Measurements from ENCODE around the gene ALDH6A1. TPM values are rescaled to one million over a fixed set of nuclear protein-coding genes. Genes with fewer than 3 reads are reported as not detected.
A peak's percentile ranks its signal among the peaks of the same experiment; 100 is the strongest.

Gene ALDH6A1
- polyA plus RNA-seq, 1 donor from 2014 or later = 11.1 TPM

- TF ChIP-seq, protein P1, sequence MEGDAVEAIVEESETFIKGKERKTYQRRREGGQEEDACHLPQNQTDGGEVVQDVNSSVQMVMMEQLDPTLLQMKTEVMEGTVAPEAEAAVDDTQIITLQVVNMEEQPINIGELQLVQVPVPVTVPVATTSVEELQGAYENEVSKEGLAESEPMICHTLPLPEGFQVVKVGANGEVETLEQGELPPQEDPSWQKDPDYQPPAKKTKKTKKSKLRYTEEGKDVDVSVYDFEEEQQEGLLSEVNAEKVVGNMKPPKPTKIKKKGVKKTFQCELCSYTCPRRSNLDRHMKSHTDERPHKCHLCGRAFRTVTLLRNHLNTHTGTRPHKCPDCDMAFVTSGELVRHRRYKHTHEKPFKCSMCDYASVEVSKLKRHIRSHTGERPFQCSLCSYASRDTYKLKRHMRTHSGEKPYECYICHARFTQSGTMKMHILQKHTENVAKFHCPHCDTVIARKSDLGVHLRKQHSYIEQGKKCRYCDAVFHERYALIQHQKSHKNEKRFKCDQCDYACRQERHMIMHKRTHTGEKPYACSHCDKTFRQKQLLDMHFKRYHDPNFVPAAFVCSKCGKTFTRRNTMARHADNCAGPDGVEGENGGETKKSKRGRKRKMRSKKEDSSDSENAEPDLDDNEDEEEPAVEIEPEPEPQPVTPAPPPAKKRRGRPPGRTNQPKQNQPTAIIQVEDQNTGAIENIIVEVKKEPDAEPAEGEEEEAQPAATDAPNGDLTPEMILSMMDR (IDR thresholded peaks at IDR 0.05; ENCODE audit: poor library complexity, severe bottlenecking) = no peak
- TF ChIP-seq MXI1 (conservative IDR thresholded peaks at IDR 0.05; ENCODE audit: poor library complexity, severe bottlenecking) (peak; percentile 93), EZH2 (IDR thresholded peaks at IDR 0.05; ENCODE audit: borderline replicate concordance, insufficient read depth, low read length, poor library complexity, severe bottlenecking) (no peak), EP300 (conservative IDR thresholded peaks at IDR 0.05; ENCODE audit: poor library complexity, severe bottlenecking) (peak; percentile 77), RAD21 (conservative IDR thresholded peaks at IDR 0.05) (no peak), TAF1 (IDR thresholded peaks at IDR 0.05; ENCODE audit: low read depth) (peak; percentile 45), POLR2AphosphoS5 (IDR thresholded peaks at IDR 0.05) (peak; percentile 77), SMC3 (conservative IDR thresholded peaks at IDR 0.05; ENCODE audit: poor library complexity) (peak; percentile 30)
- TF ChIP-seq, protein P2, sequence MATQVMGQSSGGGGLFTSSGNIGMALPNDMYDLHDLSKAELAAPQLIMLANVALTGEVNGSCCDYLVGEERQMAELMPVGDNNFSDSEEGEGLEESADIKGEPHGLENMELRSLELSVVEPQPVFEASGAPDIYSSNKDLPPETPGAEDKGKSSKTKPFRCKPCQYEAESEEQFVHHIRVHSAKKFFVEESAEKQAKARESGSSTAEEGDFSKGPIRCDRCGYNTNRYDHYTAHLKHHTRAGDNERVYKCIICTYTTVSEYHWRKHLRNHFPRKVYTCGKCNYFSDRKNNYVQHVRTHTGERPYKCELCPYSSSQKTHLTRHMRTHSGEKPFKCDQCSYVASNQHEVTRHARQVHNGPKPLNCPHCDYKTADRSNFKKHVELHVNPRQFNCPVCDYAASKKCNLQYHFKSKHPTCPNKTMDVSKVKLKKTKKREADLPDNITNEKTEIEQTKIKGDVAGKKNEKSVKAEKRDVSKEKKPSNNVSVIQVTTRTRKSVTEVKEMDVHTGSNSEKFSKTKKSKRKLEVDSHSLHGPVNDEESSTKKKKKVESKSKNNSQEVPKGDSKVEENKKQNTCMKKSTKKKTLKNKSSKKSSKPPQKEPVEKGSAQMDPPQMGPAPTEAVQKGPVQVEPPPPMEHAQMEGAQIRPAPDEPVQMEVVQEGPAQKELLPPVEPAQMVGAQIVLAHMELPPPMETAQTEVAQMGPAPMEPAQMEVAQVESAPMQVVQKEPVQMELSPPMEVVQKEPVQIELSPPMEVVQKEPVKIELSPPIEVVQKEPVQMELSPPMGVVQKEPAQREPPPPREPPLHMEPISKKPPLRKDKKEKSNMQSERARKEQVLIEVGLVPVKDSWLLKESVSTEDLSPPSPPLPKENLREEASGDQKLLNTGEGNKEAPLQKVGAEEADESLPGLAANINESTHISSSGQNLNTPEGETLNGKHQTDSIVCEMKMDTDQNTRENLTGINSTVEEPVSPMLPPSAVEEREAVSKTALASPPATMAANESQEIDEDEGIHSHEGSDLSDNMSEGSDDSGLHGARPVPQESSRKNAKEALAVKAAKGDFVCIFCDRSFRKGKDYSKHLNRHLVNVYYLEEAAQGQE (IDR thresholded peaks at IDR 0.05; ENCODE audit: borderline replicate concordance) = peak; percentile 60
- Histone ChIP-seq H3K9me2 (ENCODE audit: insufficient read depth, low read length) (no peaks in the 10 kb centered on the region), H3K9me3 (ENCODE audit: low read length) (no peaks in the 10 kb centered on the region), H2AFZ (ENCODE audit: low read depth, low read length) (peak within 1 kb of the TSS; percentile 91), H3K36me3 (ENCODE audit: insufficient read depth, low read length) (no peaks in the 10 kb centered on the region), H3K27ac (ENCODE audit: low read length) (peak within 1 kb of the TSS; percentile 61), H3K4me2 (ENCODE audit: low read length) (peak within 1 kb of the TSS; percentile 76), H4K20me1 (ENCODE audit: insufficient read depth) (no peaks in the 10 kb centered on the region), H3K79me2 (replicated peaks; ENCODE audit: insufficient read depth, low read length) (no peaks in the 10 kb centered on the region), H3K27me3 (ENCODE audit: insufficient read depth, low read depth, low read length) (no peaks in the 10 kb centered on the region), H3K9ac (ENCODE audit: low read length) (peak within 1 kb of the TSS; percentile 81), H3K4me3 (ENCODE audit: low read length) (peak within 1 kb of the TSS; percentile 85), H3F3A (ENCODE audit: insufficient read depth, low read length, poor library complexity, severe bottlenecking) (no peaks in the 10 kb centered on the region)
These were observed 65.5 kb downstream of the ALDH6A1 start, which contains the start of the genes BBOF1 and ENTPD5 for GRCh38 chr14:74018586-74019407. BBOF1 (plus strand) TSS chr14:74019349; CDS start chr14:74019479, 130 bp downstream. ENTPD5 (minus strand) TSS chr14:74019288; CDS start chr14:73988102, 31,186 bp downstream.

DNA sequence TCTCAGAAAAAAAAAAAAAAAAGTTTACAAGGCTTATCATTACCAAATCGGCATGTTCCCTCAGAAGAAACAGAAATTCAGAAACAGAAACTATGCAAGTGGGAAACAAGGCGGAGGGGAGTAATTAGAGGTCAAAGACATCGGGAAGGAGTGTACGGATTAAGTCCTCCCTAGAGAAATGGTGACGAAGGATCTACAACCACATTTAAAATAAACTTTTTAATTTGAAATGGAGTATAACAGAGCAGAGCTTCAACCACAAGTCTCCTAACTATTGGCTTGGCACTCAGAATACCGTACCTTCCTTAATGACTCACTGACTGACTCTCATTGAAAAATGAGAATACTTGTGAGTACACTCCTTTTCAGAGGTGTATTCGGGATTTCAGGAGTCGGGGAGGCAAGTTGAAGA lies 66.1 kb downstream of the ALDH6A1 start:
- Histone ChIP-seq H3K36me3 (ENCODE audit: insufficient read depth, low read length) (no peaks in the 10 kb centered on the region), H3K4me3 (ENCODE audit: low read length) (peak overlapping the region; percentile 85), H3K4me2 (ENCODE audit: low read length) (peak overlapping the region; percentile 76), H3K9me3 (ENCODE audit: low read length) (no peaks in the 10 kb centered on the region), H3F3A (ENCODE audit: insufficient read depth, low read length, poor library complexity, severe bottlenecking) (no peaks in the 10 kb centered on the region), H4K20me1 (ENCODE audit: insufficient read depth) (no peaks in the 10 kb centered on the region), H3K9me2 (ENCODE audit: insufficient read depth, low read length) (no peaks in the 10 kb centered on the region), H3K27me3 (ENCODE audit: insufficient read depth, low read depth, low read length) (no peaks in the 10 kb centered on the region), H3K9ac (ENCODE audit: low read length) (peak overlapping the region; percentile 81), H2AFZ (ENCODE audit: low read depth, low read length) (peak overlapping the region; percentile 91), H3K79me2 (replicated peaks; ENCODE audit: insufficient read depth, low read length) (no peaks in the 10 kb centered on the region), H3K27ac (ENCODE audit: low read length) (peak overlapping the region; percentile 61)
- TF ChIP-seq TAF1 (IDR thresholded peaks at IDR 0.05; ENCODE audit: low read depth) (no peak), POLR2AphosphoS5 (IDR thresholded peaks at IDR 0.05) (no peak), EP300 (conservative IDR thresholded peaks at IDR 0.05; ENCODE audit: poor library complexity, severe bottlenecking) (no peak), RAD21 (conservative IDR thresholded peaks at IDR 0.05) (no peak), MXI1 (conservative IDR thresholded peaks at IDR 0.05; ENCODE audit: poor library complexity, severe bottlenecking) (no peak), EZH2 (IDR thresholded peaks at IDR 0.05; ENCODE audit: borderline replicate concordance, insufficient read depth, low read length, poor library complexity, severe bottlenecking) (no peak), SMC3 (conservative IDR thresholded peaks at IDR 0.05; ENCODE audit: poor library complexity) (no peak)
- TF ChIP-seq, protein P2 (IDR thresholded peaks at IDR 0.05; ENCODE audit: borderline replicate concordance) = no peak
- TF ChIP-seq, protein P1 (IDR thresholded peaks at IDR 0.05; ENCODE audit: poor library complexity, severe bottlenecking) = no peak

Measured in neural cell (in vitro differentiated cells).